SJCRH30 (cell line): ENCODE data around the gene XRRA1. TPM values are rescaled to one million over a fixed set of nuclear protein-coding genes. Genes with fewer than 3 reads are reported as not detected.
"Not testable (repeated sequence)": the region's sequence is repeated elsewhere in the genome, so short reads cannot be mapped to it uniquely, and the experiment has no call there.

Experiments
- DNase-seq, 2 experiments: peaks; one replicate each; pipeline ENCODE4 v3.0.0-alpha.2; 2015 to 2020
- H3K27ac ChIP-seq: fragments of 250-450 bp; sonication (Bioruptor Pico); 2 replicates; pipeline ENCODE4 v1.5.1; 2020; ENCODE audit warnings: mild to moderate bottlenecking, moderate library complexity
- H3K27me3 ChIP-seq: fragments of 250-450 bp; sonication (Bioruptor Pico); 2 replicates; pipeline ENCODE4 v1.5.1; 2020; ENCODE audit warnings: mild to moderate bottlenecking, moderate library complexity
- H3K36me3 ChIP-seq: fragments of 250-450 bp; sonication (Bioruptor Pico); 2 replicates; pipeline ENCODE4 v1.5.1; 2020; ENCODE audit warnings: mild to moderate bottlenecking, moderate library complexity
- H3K4me1 ChIP-seq: fragments of 250-450 bp; sonication (Bioruptor Pico); 2 replicates; pipeline ENCODE4 v1.5.1; 2020; ENCODE audit warnings: mild to moderate bottlenecking, moderate library complexity
- H3K4me3 ChIP-seq: fragments of 250-450 bp; sonication (Bioruptor Pico); 2 replicates; pipeline ENCODE4 v1.5.1; 2020; ENCODE audit warnings: mild to moderate bottlenecking, moderate library complexity
- H3K9me3 ChIP-seq: fragments of 250-450 bp; sonication (Bioruptor Pico); replicated peaks from 2 replicates; pipeline ENCODE4 v1.5.1; 2020; ENCODE audit warnings: mild to moderate bottlenecking, moderate library complexity
- total RNA-seq: library from RNA; depleted of rRNA; stranded (reverse); fragments of >200 nt; shearing (Covaris generic); gene quantifications from 2 replicates; pipeline ENCODE4 v1.2.3, GENCODE V29; 2014

XRRA1 gene
- total RNA-seq, 1 experiment from 2014 or later = 5.7 TPM

DNA sequence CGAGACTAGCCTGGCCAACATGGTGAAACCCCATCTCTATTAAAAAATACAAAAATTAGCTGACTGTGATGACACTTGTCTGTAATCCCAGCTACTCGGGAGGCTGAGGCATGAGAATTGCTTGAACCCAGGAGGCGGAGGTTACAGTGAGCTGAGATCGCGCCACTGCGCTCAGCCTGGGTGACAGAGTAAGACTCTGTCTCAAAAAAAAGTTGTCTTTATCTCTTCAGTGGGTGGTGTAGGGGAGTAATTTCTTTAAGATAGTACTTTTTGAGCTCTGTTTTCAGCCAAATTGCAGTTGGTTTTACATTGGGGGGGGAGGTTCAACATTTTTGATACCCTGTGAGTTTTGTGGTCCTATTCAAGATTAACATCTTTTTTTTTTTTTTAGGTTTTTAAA is 11.2 kb upstream of the XRRA1 start:
- H3K4me1 ChIP-seq, H3K4me3 ChIP-seq, H3K9me3 ChIP-seq, H3K27ac ChIP-seq, DNase-seq, H3K27me3 ChIP-seq: not testable (repeated sequence)
- H3K36me3 ChIP-seq = peaks cover 30% of the 10 kb centered on the region

DNA sequence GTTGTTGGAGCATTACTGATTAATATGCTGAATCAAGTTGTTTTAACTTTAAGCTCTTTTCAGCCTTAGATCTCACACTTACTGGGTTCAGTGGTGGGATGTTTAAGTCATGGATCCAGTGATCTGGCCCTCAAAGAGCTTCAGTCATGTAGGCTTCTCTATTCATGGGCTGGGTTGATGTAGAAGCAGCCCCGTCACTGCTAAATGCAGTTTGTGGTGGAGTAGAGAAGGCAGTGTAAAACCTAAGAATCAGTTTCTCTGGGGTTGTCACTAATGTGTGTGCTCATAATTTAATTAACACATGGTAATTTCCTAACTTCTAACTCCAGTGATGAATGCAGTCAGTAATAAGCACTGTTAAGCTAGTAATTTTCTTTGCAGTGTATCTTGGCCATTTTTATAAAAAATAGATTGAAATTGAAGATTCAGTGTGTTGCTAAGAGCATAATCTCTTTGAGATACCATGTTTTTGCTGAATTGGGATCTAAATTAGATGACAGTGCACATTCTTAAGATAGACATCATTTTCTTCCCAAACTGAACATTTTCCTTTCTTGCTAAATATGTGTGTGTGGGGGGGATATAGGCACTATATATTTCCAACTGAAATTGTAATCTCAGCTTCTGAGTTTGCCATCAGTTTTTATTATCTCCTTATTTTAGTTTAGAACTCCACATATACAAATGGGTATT is 9.2 kb upstream of the XRRA1 start:
- Histone ChIP-seq H3K27ac (no peak overlapping the region), H3K27me3 (no peaks in the 10 kb centered on the region), H3K4me3 (no peak overlapping the region), H3K4me1 (no peaks in the 10 kb centered on the region), H3K36me3 (peaks cover 23% of the 10 kb centered on the region), H3K9me3 (no peaks in the 10 kb centered on the region)
- no peak for DNase-seq

DNA sequence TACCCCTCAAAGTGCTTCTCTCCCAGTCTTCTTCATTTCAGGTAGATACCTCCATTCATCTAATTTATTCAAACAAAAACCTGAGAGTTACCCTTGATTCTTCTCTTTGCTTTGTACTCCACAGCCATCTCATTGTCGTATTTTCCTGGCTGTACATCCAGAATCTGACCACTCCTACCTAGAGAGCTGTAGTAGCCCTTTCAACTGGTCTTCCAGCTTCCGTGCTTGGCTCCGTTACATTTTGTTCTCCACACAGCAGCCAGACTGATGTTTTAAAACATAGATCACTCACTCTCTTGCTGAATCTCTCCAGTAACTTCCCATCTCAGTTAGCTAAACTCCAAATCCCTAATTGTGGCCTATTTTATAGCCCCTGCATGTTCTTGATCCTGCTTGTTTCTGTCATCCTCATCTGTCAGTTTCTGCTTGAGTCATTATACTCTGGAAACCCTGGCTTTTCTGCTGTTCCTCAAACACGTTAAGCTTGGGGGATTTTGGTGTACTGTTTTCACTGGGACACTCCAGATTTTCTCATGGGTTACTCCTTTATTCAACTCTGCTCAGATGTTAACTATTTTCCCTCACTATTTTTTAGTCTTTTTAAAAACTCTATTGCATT is 7.6 kb upstream of the XRRA1 start:
- Histone ChIP-seq H3K4me1 (no peaks in the 10 kb centered on the region), H3K36me3 (peaks cover 20% of the 10 kb centered on the region), H3K9me3 (no peaks in the 10 kb centered on the region), H3K27ac (no peak overlapping the region), H3K4me3 (no peak overlapping the region), H3K27me3 (no peaks in the 10 kb centered on the region)
- no peak for DNase-seq

GRCh38 chr11:74954199-74954598 is 5.3 kb upstream of the XRRA1 start:
- H3K27me3 ChIP-seq = no peaks in the 10 kb centered on the region
- peaks cover 5% of the 10 kb centered on the region; the same call in 1 of the 2 replicates for H3K4me1 ChIP-seq
- no peak overlapping the region for H3K4me3 ChIP-seq
- DNase-seq = no peak
- H3K36me3 ChIP-seq = peaks cover 18% of the 10 kb centered on the region
- no peaks in the 10 kb centered on the region for H3K9me3 ChIP-seq
- H3K27ac ChIP-seq = no peak overlapping the region

DNA sequence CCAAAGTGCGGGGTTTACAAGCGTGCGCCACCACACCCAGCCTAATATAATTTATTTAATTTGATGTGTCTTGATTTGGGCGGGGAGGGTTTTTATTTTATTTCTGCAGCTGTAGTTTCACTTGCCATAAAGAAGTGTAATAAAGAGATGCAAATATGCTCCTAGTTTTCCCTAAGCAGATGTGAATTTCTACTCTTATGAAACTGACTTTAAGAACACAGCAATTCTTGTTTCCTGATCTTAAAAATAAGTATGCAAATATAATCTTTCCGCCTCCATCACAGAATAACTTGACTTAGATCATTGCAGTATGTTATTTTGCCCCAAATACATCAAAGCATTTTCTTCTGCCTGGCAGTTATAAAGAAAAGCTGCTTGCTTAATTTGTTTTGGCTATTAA is 4.6 kb upstream of the XRRA1 start:
- Histone ChIP-seq H3K9me3 (no peaks in the 10 kb centered on the region), H3K27me3 (no peaks in the 10 kb centered on the region), H3K27ac (no peak overlapping the region), H3K4me3 (no peak overlapping the region), H3K36me3 (peaks cover 17% of the 10 kb centered on the region), H3K4me1 (peaks cover 5% of the 10 kb centered on the region; the same call in 1 of the 2 replicates)
- no peak for DNase-seq

- no peaks in the 10 kb centered on the region for H3K27me3 ChIP-seq
- no peaks in the 10 kb centered on the region for H3K9me3 ChIP-seq
- peaks cover 17% of the 10 kb centered on the region for H3K36me3 ChIP-seq
- H3K4me3 ChIP-seq = no peak overlapping the region
- no peak for DNase-seq
- peaks cover 5% of the 10 kb centered on the region; the same call in 1 of the 2 replicates for H3K4me1 ChIP-seq
- H3K27ac ChIP-seq = no peak overlapping the region
These were observed 3.9 kb upstream of the XRRA1 start for GRCh38 chr11:74952752-74953151.

GRCh38 chr11:74951226-74951625 is 2.3 kb upstream of the XRRA1 start:
- H3K27ac ChIP-seq = no peak overlapping the region
- no peak for DNase-seq
- no peak overlapping the region for H3K4me3 ChIP-seq
- H3K9me3 ChIP-seq = no peaks in the 10 kb centered on the region
- peaks cover 17% of the 10 kb centered on the region for H3K36me3 ChIP-seq
- no peaks in the 10 kb centered on the region for H3K27me3 ChIP-seq
- peaks cover 5% of the 10 kb centered on the region; the same call in 1 of the 2 replicates for H3K4me1 ChIP-seq

DNA sequence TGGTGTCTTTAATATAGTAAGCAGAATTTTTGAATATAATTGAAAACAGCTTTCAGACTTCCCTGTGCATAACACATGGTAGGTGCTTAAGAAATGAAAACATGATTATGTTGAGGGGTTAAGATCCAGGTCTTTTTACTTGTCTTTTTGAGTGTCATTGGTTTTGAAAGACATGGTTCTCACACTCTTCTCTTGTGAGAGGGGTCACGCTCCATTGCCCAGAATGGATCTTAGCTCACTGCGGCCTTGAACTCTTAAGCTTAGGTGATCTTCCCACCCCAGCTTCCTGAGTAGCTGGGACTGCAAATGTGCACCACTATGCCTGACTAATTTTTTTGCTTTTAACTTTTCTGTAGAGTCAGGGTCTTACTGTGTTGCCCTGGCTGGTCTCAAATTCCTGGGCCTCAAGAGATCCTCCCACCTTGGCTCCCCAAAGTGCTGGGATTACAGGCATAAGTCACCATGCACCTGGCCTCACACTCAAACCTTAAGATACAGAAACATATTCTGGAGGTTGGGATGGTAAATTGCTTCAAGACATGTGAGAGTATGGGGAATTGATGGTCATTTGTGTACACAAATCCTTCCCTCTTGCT is 1.6 kb upstream of the XRRA1 start:
- Histone ChIP-seq H3K4me1 (peaks cover 5% of the 10 kb centered on the region; the same call in 1 of the 2 replicates), H3K4me3 (peak overlapping the region; percentile 94), H3K9me3 (no peaks in the 10 kb centered on the region), H3K27ac (no peak overlapping the region), H3K36me3 (peaks cover 17% of the 10 kb centered on the region), H3K27me3 (no peaks in the 10 kb centered on the region)
- DNase-seq = no peak

DNA sequence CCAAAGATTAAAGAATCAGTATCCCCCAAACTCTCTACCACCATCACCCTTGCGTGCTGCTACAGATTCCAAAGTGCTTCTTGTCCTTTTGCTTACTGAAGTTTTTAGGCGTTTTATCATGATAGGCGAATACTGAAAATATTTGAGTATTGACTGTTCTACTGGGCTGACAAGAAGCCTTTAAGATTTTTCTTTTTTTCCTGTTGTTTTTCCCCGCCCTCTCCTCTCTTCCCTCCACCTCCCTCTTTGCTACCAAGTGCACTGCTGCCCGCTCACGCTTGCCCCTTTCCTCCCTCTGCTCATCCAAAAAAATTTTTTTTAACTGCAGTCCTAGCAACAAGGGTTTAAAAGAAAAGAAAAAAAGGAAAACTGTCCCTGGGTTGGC is 854 bp upstream of the XRRA1 start:
- peaks cover 5% of the 10 kb centered on the region; the same call in 1 of the 2 replicates for H3K4me1 ChIP-seq
- peak in 1 of 2 experiments; percentile 16 for DNase-seq
- no peaks in the 10 kb centered on the region for H3K9me3 ChIP-seq
- H3K27ac ChIP-seq = peak overlapping the region; percentile 89
- H3K27me3 ChIP-seq = no peaks in the 10 kb centered on the region
- H3K4me3 ChIP-seq = peak overlapping the region; percentile 94
- H3K36me3 ChIP-seq = peaks cover 17% of the 10 kb centered on the region

DNA sequence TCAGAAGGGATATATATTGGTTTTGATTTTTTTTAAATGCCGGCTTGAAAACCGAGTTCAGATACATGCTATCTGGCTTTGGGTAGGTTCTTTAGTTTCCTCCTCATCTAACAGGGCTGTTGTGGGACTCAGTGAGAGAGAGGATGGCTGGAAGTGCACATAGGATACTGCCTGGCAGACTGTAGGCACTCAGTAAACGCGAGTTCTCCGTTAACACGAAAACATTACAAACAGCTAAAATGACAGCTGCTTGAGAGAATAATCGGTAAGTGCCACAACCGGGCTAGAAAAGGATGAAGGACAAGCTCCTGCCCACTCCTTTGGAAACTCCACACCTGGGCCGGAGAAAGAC is 369 bp downstream of the XRRA1 start:
- H3K27ac ChIP-seq = peak overlapping the region; percentile 89
- DNase-seq = peak in 1 of 2 experiments; percentile 46
- peaks cover 5% of the 10 kb centered on the region; the same call in 1 of the 2 replicates for H3K4me1 ChIP-seq
- peaks cover 11% of the 10 kb centered on the region for H3K36me3 ChIP-seq
- H3K9me3 ChIP-seq = no peaks in the 10 kb centered on the region
- no peaks in the 10 kb centered on the region for H3K27me3 ChIP-seq
- peak overlapping the region; percentile 94 for H3K4me3 ChIP-seq

DNA sequence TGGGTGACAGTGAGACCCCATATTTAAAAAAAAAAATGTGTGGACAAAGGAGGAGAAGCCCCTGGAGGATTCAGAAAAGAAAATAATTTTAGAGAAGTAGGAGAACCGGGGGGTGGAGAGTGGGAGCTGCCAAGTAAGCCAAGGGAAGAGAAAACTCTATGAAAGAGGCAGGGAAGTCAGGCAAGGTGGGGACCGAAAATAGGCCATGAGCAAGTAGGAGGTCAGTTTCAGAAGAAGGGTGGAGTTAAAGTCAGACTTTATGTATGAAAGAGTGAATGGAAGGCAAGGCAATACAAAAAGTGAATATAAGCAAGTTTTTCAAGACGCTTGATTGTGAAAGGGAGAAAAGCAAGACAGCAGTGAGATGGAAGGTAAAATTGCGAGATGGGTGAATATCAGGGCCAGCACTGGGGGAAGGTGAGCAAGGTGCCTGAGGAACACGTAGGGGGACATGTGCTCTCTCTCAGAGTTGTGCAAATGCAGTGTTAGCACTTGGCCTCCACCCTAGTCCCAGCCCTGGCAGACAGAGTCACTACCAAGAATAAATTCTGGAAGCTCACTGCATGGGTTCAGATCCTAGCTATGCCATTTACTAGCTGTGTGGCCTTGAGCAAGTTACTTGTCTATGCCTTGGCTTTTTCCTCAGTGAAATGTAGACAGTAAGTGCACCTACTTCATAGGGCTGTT is 6.7 kb downstream of the XRRA1 start:
- no peak overlapping the region for H3K27ac ChIP-seq
- no peak overlapping the region for H3K4me3 ChIP-seq
- DNase-seq = no peak
- H3K27me3 ChIP-seq = no peaks in the 10 kb centered on the region
- no peaks in the 10 kb centered on the region for H3K9me3 ChIP-seq
- no peaks in the 10 kb centered on the region for H3K36me3 ChIP-seq
- no peaks in the 10 kb centered on the region for H3K4me1 ChIP-seq

DNA sequence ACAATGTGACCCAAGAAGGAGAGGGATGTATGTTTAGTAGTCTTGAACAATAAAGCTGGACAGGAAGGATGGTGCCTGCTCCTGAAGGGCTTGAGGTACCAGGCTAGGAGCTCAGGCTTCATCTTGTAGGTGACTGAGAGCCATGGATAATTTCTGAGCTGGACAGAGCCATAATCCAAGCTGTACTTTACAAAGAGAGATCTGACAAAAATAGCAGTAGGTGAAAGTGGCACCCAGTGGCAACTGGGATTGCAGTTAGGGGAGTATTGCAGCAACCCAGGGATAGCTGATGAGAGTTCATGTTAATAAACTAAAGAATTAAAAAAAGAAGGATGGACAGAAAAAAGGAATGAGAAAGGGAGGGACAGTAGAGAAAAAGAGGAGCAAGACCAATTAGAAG is 7.4 kb downstream of the XRRA1 start:
- Histone ChIP-seq H3K27ac (no peak overlapping the region), H3K4me3 (no peak overlapping the region), H3K4me1 (no peaks in the 10 kb centered on the region), H3K27me3 (no peaks in the 10 kb centered on the region), H3K36me3 (peaks cover under 1% of the 10 kb centered on the region; the same call in 1 of the 2 replicates), H3K9me3 (no peaks in the 10 kb centered on the region)
- DNase-seq = no peak

GRCh38 chr11:74937696-74938475 is 11.0 kb downstream of the XRRA1 start:
- Histone ChIP-seq H3K27ac (no peak overlapping the region), H3K36me3 (peaks cover 4% of the 10 kb centered on the region; the same call in 1 of the 2 replicates), H3K27me3 (no peaks in the 10 kb centered on the region), H3K4me3 (no peak overlapping the region), H3K9me3 (no peaks in the 10 kb centered on the region), H3K4me1 (no peaks in the 10 kb centered on the region; the same call in 1 of the 2 replicates)
- no peak for DNase-seq

GRCh38 chr11:74936976-74937375 is 11.9 kb downstream of the XRRA1 start:
- H3K27ac ChIP-seq = no peak overlapping the region
- no peaks in the 10 kb centered on the region for H3K27me3 ChIP-seq
- peaks cover 4% of the 10 kb centered on the region; the same call in 1 of the 2 replicates for H3K36me3 ChIP-seq
- DNase-seq = no peak
- no peaks in the 10 kb centered on the region for H3K9me3 ChIP-seq
- H3K4me1 ChIP-seq = peaks cover 8% of the 10 kb centered on the region
- H3K4me3 ChIP-seq = no peak overlapping the region
